ENCODE results near the gene RGSL1.

RGSL1 gene

GRCh38 chr1:182602935-182603645 is 153.1 kb downstream of the RGSL1 start:
- FAIRE-seq = no peak
- DNase-seq (ENCODE audit: insufficient read length, low spot score) = no peak
- TF ChIP-seq CTCF (IDR thresholded peaks at IDR 0.05; ENCODE audit: insufficient read depth, missing control alignments) = no peak

GRCh38 chr1:182603646-182604174 is 153.8 kb downstream of the RGSL1 start:
- DNase-seq (ENCODE audit: insufficient read length, low spot score) (no peak), FAIRE-seq (no peak)
- TF ChIP-seq CTCF (IDR thresholded peaks at IDR 0.05; ENCODE audit: insufficient read depth, missing control alignments) = no peak

- TF ChIP-seq CTCF (IDR thresholded peaks at IDR 0.05; ENCODE audit: insufficient read depth, missing control alignments) = no peak
- FAIRE-seq = peak; percentile 21
- peak; percentile 100 for DNase-seq (ENCODE audit: insufficient read length, low spot score)
Observed at GRCh38 chr1:182604175-182605164, 154.5 kb downstream of the RGSL1 start, which contains the start of gene RGS16. Gene RGS16, minus strand, starts transcription at chr1:182604389. Its CDS starts 130 bp downstream, at chr1:182604259.

- FAIRE-seq = no peak
- TF ChIP-seq CTCF (IDR thresholded peaks at IDR 0.05; ENCODE audit: insufficient read depth, missing control alignments) = no peak
- no peak for DNase-seq (ENCODE audit: insufficient read length, low spot score)
Observed at GRCh38 chr1:182607566-182607965, 157.6 kb downstream of the RGSL1 start.

- DNase-seq (ENCODE audit: insufficient read length, low spot score) (no peak), FAIRE-seq (no peak)
- TF ChIP-seq CTCF (IDR thresholded peaks at IDR 0.05; ENCODE audit: insufficient read depth, missing control alignments) = no peak
Observed at GRCh38 chr1:182608236-182608635, 158.3 kb downstream of the RGSL1 start.

- no peak for TF ChIP-seq CTCF (IDR thresholded peaks at IDR 0.05; ENCODE audit: insufficient read depth, missing control alignments)
- DNase-seq (ENCODE audit: insufficient read length, low spot score) = no peak
- no peak for FAIRE-seq
Observed at GRCh38 chr1:182608845-182609610, 159.1 kb downstream of the RGSL1 start.

All from D721Med (cell line).